AG04450 (cell line): ENCODE data around the gene OR10J5. TPM values are rescaled to one million over a fixed set of nuclear protein-coding genes. Genes with fewer than 3 reads are reported as not detected.
"Not testable (repeated sequence)": the region's sequence is repeated elsewhere in the genome, so short reads cannot be mapped to it uniquely, and the experiment has no call there.

Source experiments
- CTCF ChIA-PET: fragments of 300-600, 350-600 bp; formaldehyde crosslinking; extraction: SDS; loops from one replicate; lab custom pipeline; 2022; ENCODE audit warnings: antibody characterized with exemption, inconsistent platforms; lab: Charles Lee
- POLR2A ChIA-PET: fragments of 350-600 bp; formaldehyde crosslinking; extraction: SDS; loops from one replicate; lab custom pipeline; 2021; ENCODE audit warnings: antibody characterized with exemption, inconsistent platforms; lab: Yijun Ruan, JAX
- DNase-seq: peaks from one replicate; pipeline ENCODE4 v3.0.0-alpha.2; 2011; ENCODE audit warnings: low read depth, low spot score
- H3K27ac ChIP-seq: one replicate; pipeline ENCODE4 v1.5.1; 2012; ENCODE audit warnings: low read depth, low read length, control low read depth
- H3K27me3 ChIP-seq: one replicate; pipeline ENCODE4 v1.6.0; 2012; ENCODE audit warnings: low read length; ENCODE audit not compliant: control insufficient read depth, insufficient read depth
- H3K4me3 ChIP-seq: 2 replicates; pipeline ENCODE4 v1.5.1; 2011; ENCODE audit warnings: mild to moderate bottlenecking, low read depth, low read length, control low read depth
- H3K9me3 ChIP-seq: 2 replicates; pipeline ENCODE4 v1.5.1; 2012; ENCODE audit warnings: low read length; ENCODE audit not compliant: control insufficient read depth, insufficient read depth
- polyA plus RNA-seq: library from polyadenylated mRNA; depleted of rRNA; stranded (reverse); fragments of >200 nt; gene quantifications from 2 replicates; pipeline ENCODE4 v1.2.3, GENCODE V29; 2011
- TF ChIP-seq, protein P1 (sequence below): IDR thresholded peaks from 2 replicates; pipeline ENCODE4 v1.5.1; 2011; ENCODE audit warnings: low read depth, low read length, control low read depth, inconsistent platforms

The OR10J5 gene
- polyA plus RNA-seq, 1 experiment = not detected

DNA sequence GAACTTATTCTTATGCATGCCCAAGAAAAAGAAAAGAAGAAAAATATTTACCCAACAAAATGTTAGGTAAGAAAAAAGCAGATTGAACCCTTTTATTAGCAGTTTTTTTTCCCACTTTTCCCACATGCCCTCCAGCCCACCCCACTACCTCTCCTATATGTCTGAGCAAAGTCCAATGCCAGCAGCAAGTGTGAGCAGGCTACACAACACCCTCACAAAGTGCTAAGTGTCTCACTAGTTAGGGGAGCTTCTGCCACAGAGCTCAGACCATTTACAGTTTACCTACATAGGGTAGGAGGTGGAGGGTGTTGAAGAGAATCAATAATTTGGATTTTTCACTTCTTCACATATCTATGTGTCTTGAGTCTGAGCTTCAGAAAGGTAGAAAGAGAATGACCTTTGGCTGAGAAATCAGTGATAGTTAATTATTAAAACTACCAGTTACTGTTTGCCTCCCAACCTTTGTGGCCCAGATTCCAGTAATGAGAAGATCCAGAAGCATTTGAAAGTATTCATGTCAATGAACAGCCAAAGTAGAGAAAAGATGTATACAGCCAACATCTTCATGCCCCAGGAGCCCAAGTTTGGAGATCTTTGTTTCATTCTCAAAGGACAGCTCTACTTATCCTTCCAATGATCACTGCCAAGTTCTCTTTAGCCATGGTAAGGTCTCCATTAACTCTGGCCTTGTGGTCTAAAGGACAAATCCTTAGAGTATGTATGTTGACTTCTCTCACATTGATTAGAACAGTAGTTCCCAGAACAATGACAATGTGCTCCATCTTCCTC, 26.2 kb downstream of the OR10J5 start:
- ChIA-PET POLR2A (no interaction called here), CTCF (no interaction called here)
- no peak for DNase-seq
- TF ChIP-seq, protein P1, sequence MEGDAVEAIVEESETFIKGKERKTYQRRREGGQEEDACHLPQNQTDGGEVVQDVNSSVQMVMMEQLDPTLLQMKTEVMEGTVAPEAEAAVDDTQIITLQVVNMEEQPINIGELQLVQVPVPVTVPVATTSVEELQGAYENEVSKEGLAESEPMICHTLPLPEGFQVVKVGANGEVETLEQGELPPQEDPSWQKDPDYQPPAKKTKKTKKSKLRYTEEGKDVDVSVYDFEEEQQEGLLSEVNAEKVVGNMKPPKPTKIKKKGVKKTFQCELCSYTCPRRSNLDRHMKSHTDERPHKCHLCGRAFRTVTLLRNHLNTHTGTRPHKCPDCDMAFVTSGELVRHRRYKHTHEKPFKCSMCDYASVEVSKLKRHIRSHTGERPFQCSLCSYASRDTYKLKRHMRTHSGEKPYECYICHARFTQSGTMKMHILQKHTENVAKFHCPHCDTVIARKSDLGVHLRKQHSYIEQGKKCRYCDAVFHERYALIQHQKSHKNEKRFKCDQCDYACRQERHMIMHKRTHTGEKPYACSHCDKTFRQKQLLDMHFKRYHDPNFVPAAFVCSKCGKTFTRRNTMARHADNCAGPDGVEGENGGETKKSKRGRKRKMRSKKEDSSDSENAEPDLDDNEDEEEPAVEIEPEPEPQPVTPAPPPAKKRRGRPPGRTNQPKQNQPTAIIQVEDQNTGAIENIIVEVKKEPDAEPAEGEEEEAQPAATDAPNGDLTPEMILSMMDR = no peak
- no peaks in the 10 kb centered on the region for H3K27me3 ChIP-seq
- H3K4me3 ChIP-seq = no peak overlapping the region
- no peaks in the 10 kb centered on the region for H3K9me3 ChIP-seq
- H3K27ac ChIP-seq = no peak overlapping the region

DNA sequence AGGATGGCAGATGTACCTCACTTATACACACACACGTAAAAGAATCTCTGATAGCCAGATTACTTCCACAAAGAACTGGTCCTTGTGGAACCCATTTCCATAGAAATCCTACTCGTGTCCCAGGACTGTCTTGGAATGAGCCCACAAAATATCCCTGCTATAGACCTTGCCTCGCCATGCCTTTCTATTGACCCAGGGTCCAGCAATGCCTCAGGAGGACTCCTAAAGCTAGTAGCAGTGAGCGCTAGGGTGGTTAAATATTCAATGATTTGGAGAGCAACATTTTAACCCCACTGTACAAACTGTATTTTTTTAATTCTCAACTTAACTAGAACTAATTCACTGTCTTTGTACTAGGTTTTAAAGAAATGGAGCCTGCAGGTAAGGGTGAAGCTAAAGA, 26.9 kb downstream of the OR10J5 start:
- Histone ChIP-seq H3K27ac (no peak overlapping the region), H3K9me3 (no peaks in the 10 kb centered on the region), H3K27me3 (no peaks in the 10 kb centered on the region), H3K4me3 (no peak overlapping the region)
- TF ChIP-seq, protein P1 = no peak
- ChIA-PET CTCF (no interaction called here), POLR2A (no interaction called here)
- no peak for DNase-seq

DNA sequence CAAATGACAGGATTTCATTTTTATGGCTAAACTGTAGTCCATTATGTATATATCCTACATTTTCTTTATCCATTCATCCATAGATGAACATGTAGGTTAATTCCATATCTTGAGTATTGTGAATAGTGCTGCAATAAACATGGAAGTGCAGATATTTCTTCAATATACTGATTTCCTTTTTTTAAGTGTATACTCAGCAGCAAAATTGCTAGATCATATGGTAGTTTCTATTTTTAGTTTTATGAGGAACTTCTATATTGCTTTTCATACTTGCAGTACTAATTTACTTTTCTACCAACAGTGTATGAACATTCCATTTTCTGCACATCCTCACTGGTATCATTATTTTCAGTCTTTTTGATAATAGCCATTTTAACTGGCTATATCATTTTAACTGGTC, 30.1 kb downstream of the OR10J5 start:
- Histone ChIP-seq H3K4me3 (no peak overlapping the region), H3K9me3 (peaks cover under 1% of the 10 kb centered on the region; the same call in 1 of the 2 replicates), H3K27me3 (no peaks in the 10 kb centered on the region), H3K27ac (no peak overlapping the region)
- ChIA-PET CTCF (no interaction called here), POLR2A (no interaction called here)
- no peak for DNase-seq
- TF ChIP-seq, protein P1 = no peak

DNA sequence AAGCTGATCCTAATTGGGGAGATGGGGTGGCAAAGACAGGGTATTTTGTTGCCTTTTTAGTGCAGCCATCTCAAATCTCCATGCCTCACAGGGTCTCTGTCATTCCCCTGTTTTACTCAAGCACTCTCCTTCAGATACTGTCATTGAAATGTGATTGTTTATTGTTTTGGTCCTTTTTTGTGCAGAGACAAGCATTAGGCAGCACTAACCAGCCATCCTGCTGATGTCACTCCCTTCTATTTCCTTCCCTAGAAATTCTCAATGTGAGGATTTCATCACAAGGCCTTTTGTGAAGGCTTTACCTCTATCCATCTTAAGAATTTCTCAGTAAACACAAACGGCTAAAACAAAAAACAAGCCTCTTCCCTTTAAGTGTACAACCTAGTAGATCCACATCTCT, 34.7 kb downstream of the OR10J5 start:
- POLR2A ChIA-PET = no interaction called here
- Histone ChIP-seq H3K27ac (no peak overlapping the region), H3K4me3 (no peak overlapping the region), H3K27me3 (no peaks in the 10 kb centered on the region), H3K9me3 (peaks cover 7% of the 10 kb centered on the region)
- DNase-seq = no peak
- TF ChIP-seq, protein P1 = no peak
- CTCF ChIA-PET = no interaction called here

DNA sequence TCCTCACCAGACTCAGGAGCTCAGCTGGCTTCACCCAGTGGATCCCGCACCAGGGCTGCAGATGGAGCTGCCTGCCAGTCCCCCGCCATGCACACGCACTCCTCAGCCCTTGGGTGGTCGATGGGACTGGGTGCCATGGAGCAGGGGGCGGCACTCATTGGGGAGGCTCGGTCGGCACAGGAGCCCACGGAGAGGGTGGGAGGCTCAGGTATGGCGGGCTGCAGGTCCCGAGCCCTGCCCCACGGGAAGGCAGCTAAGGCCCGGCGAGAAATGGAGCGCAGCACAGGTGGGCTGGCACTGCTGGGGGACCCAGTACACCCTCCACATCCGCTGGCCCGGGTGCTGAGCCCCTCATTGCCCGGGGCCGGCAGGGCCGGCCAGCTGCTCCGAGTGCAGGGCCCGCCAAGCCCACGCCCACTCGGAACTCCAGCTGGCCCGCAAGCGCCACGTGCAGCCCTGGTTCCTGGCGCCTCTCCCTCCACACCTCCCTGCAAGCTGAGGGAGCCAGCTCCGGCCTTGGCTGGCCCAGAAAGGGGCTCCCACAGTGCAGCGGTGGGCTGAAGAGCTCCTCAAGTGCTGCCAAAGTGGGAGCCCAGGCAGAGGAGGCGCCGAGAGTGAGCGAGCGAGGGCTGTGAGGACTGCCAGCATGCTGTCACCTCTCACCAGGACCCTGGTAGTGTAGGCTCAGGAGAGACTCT, 41.1 kb downstream of the OR10J5 start:
- H3K4me3 ChIP-seq, POLR2A ChIA-PET, H3K27me3 ChIP-seq, CTCF ChIA-PET, H3K27ac ChIP-seq, H3K9me3 ChIP-seq, DNase-seq: not testable (repeated sequence)
